HepG2 (cell line): ENCODE measurements around the gene KRTAP1-4. TPM values are rescaled to one million over a fixed set of nuclear protein-coding genes. Genes with fewer than 3 reads are reported as not detected.

Experiments used
- ATAC-seq: fragments of 200-7000 bp; cut with Tn5 transposase; 3 replicates; pipeline ENCODE4 v1.9.1; 2020; ENCODE audit warnings: mild to moderate bottlenecking, moderate library complexity
- BruUV-seq: library from RNA; stranded (reverse); fragments of 400-500 nt; replicated peaks from 2 replicates; lab custom pipeline; 2021; lab: Mats Ljungman, UMichigan
- CTCF ChIA-PET: fragments of 300-600 bp; formaldehyde crosslinking; extraction: SDS; loops from one replicate; lab custom pipeline; 2021; ENCODE audit warnings: low total read pairs, inconsistent platforms, low intra/inter-chr PET ratio; lab: Yijun Ruan, JAX
- POLR2A ChIA-PET: fragments of 350-600 bp; sonication (Branson Sonifier 250); formaldehyde crosslinking; loops from one replicate; lab custom pipeline; 2020; ENCODE audit warnings: antibody characterized with exemption, inconsistent platforms; lab: Yijun Ruan, JAX
- DNase-seq: peaks from one replicate; pipeline ENCODE4 v3.0.0-alpha.2; 2015; ENCODE audit warnings: low spot score
- FAIRE-seq: peaks from 3 replicates; lab custom pipeline; 2011; peaks lifted over from hg19 to GRCh38; lab: Jason Lieb, UNC
- H2AFZ ChIP-seq: one replicate; pipeline ENCODE4 v1.6.1; 2011; ENCODE audit warnings: low read length, inconsistent platforms
- H3K27ac ChIP-seq: fragments of 300-600 bp; 3 replicates; pipeline ENCODE4 v1.8.0; 2011; ENCODE audit warnings: mixed run types, mild to moderate bottlenecking, mixed read lengths, low read length, inconsistent platforms; ENCODE audit not compliant: insufficient read depth; ENCODE audit errors: extremely low read length
- H3K27me3 ChIP-seq, 2 experiments: fragments of 200-600 bp in 1 of 2; 2 replicates in 1 of 2; 3 replicates in 1 of 2; pipeline versions ENCODE4 v1.6.0 to v1.8.0; 2011; ENCODE audit warnings: low read length in 2 of 2, mild to moderate bottlenecking in 2 of 2, moderate library complexity in 2 of 2, inconsistent platforms in 1 of 2; ENCODE audit not compliant: insufficient read depth in 2 of 2, control insufficient read depth in 1 of 2
- H3K36me3 ChIP-seq, 2 experiments: fragments of 200-600 bp in 1 of 2; replicated peaks in 1 of 2; 2 replicates in 1 of 2; 3 replicates in 1 of 2; pipeline versions ENCODE4 v1.5.1 to v1.8.0; 2011; ENCODE audit warnings: low read length in 2 of 2, inconsistent platforms in 1 of 2; ENCODE audit not compliant: insufficient read depth in 2 of 2, control insufficient read depth in 1 of 2
- H3K4me1 ChIP-seq: 2 replicates; pipeline ENCODE4 v1.5.1; 2012; ENCODE audit warnings: low read length, inconsistent platforms; ENCODE audit not compliant: insufficient read depth
- H3K4me2 ChIP-seq: 2 replicates; pipeline ENCODE4 v1.6.0; 2011; ENCODE audit warnings: low read depth, low read length, inconsistent platforms
- H3K4me3 ChIP-seq, 3 experiments: fragments of 200-600 bp in 1 of 3; sonication (generic), shearing (Covaris generic) in 1 of 3; replicated peaks in 1 of 3; 2 replicates each; pipeline ENCODE4 v1.5.1; 2011 to 2016; ENCODE audit warnings: low read length in 3 of 3, inconsistent platforms in 2 of 3, low read depth in 2 of 3, mild to moderate bottlenecking in 2 of 3, control low read depth in 1 of 3, mixed read lengths in 1 of 3; ENCODE audit not compliant: insufficient read depth in 1 of 3
- H3K79me2 ChIP-seq: one replicate; pipeline ENCODE4 v1.6.1; 2011; ENCODE audit warnings: low read length, inconsistent platforms; ENCODE audit not compliant: insufficient read depth
- H3K9ac ChIP-seq: 2 replicates; pipeline ENCODE4 v1.6.0; 2011; ENCODE audit warnings: mild to moderate bottlenecking, low read depth, low read length, inconsistent platforms; ENCODE audit not compliant: insufficient read depth
- H3K9me3 ChIP-seq: 2 replicates; pipeline ENCODE4 v1.5.1; 2012; ENCODE audit warnings: mild to moderate bottlenecking, low read length
- H4K20me1 ChIP-seq: 2 replicates; pipeline ENCODE4 v1.6.0; 2011; ENCODE audit warnings: inconsistent platforms, mild to moderate bottlenecking, low read length, moderate library complexity; ENCODE audit not compliant: insufficient read depth
- DR1 ChIP-seq: sonication (generic); formaldehyde crosslinking; IDR thresholded peaks from 2 replicates; pipeline ENCODE4 v1.8.0; 2021; ENCODE audit warnings: mild to moderate bottlenecking, missing genetic modification reagents, inconsistent platforms
- FOXK2 ChIP-seq: fragments of 450-650 bp; IDR thresholded peaks from 2 replicates; pipeline ENCODE4 v1.6.1; 2016
- GFI1 ChIP-seq: sonication (generic); formaldehyde crosslinking; IDR thresholded peaks from 2 replicates; pipeline ENCODE4 v1.5.0; 2020; ENCODE audit warnings: missing genetic modification reagents, mild to moderate bottlenecking, borderline replicate concordance
- KDM5B ChIP-seq: sonication (generic); formaldehyde crosslinking; IDR thresholded peaks from 2 replicates; pipeline ENCODE4 v1.4.0; 2020; ENCODE audit warnings: missing genetic modification reagents, mild to moderate bottlenecking, borderline replicate concordance
- ONECUT2 ChIP-seq: sonication (generic); formaldehyde crosslinking; IDR thresholded peaks from 2 replicates; pipeline ENCODE4 v1.4.0; 2020; ENCODE audit warnings: missing genetic modification reagents
- PRMT3 ChIP-seq: sonication (generic); formaldehyde crosslinking; IDR thresholded peaks from 2 replicates; pipeline ENCODE4 v1.8.1; 2022; ENCODE audit warnings: low read depth, mild to moderate bottlenecking, moderate library complexity, missing genetic modification reagents, borderline replicate concordance
- ZFAT ChIP-seq: sonication (generic); formaldehyde crosslinking; conservative IDR thresholded peaks from 2 replicates; pipeline ENCODE4 v1.8.1; 2023; ENCODE audit warnings: missing genetic modification reagents, inconsistent platforms
- ZFP1 ChIP-seq: IDR thresholded peaks from 2 replicates; pipeline ENCODE4 v1.6.1; 2016
- ZNF17 ChIP-seq: sonication (generic); formaldehyde crosslinking; IDR thresholded peaks from 2 replicates; pipeline ENCODE4 v1.5.0; 2020; ENCODE audit warnings: mild to moderate bottlenecking, missing genetic modification reagents
- ZNF3 ChIP-seq: IDR thresholded peaks from 2 replicates; pipeline ENCODE4 v1.7.0; 2017; ENCODE audit warnings: inconsistent platforms
- ZNF446 ChIP-seq: sonication (generic); formaldehyde crosslinking; IDR thresholded peaks from 2 replicates; pipeline ENCODE4 v1.5.0; 2020; ENCODE audit warnings: mild to moderate bottlenecking, missing genetic modification reagents
- ZNF557 ChIP-seq: sonication (generic); formaldehyde crosslinking; IDR thresholded peaks from 2 replicates; pipeline ENCODE4 v1.4.0; 2020; ENCODE audit warnings: missing genetic modification reagents
- WGBS: methylation state at CpG from one replicate; pipeline ENCODE4 v1.1.6; 2017; ENCODE audit warnings: low lambda C conversion rate; 5-methylcytosine and 5-hydroxymethylcytosine counted together
- in situ Hi-C: cut with HindIII; loops from 2 replicates; pipeline ENCODE4 v1.10.0; 2017; ENCODE audit warnings: low pct_unique_long_range_greater_than_20kb; ENCODE audit not compliant: extremely low pct_ligation_motif_present
- intact Hi-C: fragments of 100-400 bp; cut with micrococcal nuclease; formaldehyde crosslinking; loops from one replicate; pipeline ENCODE4 v1.10.0; 2022; ENCODE audit not compliant: unreplicated experiment
- polyA plus RNA-seq, 8 experiments: library from polyadenylated mRNA; depleted of rRNA in 3 of 8; stranded (reverse) in 7 of 8; unstranded in 1 of 8; fragments of >200 nt; fragmentation: Illumina TruSeq in 4 of 8; extraction: Trizol in 4 of 8; gene quantifications; 2 replicates each; pipeline versions ENCODE4 v1.2.1 to v1.2.3, GENCODE V29; 2011 to 2016; ENCODE audit warnings: low read depth in 4 of 8, missing spikeins in 1 of 8, mixed read lengths in 1 of 8; ENCODE audit not compliant: insufficient read depth in 1 of 8
- total RNA-seq, 5 experiments: library from RNA; depleted of rRNA; stranded (reverse); fragments of >200 nt; fragmentation: Illumina TruSeq; extraction: Trizol; gene quantifications; 2 replicates each; pipeline ENCODE4 v1.2.3, GENCODE V29; 2016; ENCODE audit warnings: low read depth in 1 of 5
- TF ChIP-seq, protein P1 (sequence below): IDR thresholded peaks from 2 replicates; pipeline ENCODE4 v1.6.1; 2018; ENCODE audit warnings: missing genetic modification reagents, mild to moderate bottlenecking, missing compliant biosample characterization
- TF ChIP-seq, protein P2 (sequence below): sonication (generic); formaldehyde crosslinking; IDR thresholded peaks from 2 replicates; pipeline ENCODE4 v1.4.0; 2020; ENCODE audit warnings: mild to moderate bottlenecking, missing genetic modification reagents
- TF ChIP-seq, protein P3 (sequence below): sonication (generic); formaldehyde crosslinking; IDR thresholded peaks from 2 replicates; pipeline ENCODE4 v1.5.0; 2020; ENCODE audit warnings: mild to moderate bottlenecking, missing genetic modification reagents
- TF ChIP-seq, protein P4 (sequence below): sonication (generic); formaldehyde crosslinking; IDR thresholded peaks from 2 replicates; pipeline ENCODE4 v1.9.0; 2022; ENCODE audit warnings: low read depth, missing genetic modification reagents

Gene KRTAP1-4
- total and polyA plus RNA-seq, 2 of the 13 experiments (the other 11 are each of a cell fraction or from before 2014, with no cell fraction given) = not detected

DNA sequence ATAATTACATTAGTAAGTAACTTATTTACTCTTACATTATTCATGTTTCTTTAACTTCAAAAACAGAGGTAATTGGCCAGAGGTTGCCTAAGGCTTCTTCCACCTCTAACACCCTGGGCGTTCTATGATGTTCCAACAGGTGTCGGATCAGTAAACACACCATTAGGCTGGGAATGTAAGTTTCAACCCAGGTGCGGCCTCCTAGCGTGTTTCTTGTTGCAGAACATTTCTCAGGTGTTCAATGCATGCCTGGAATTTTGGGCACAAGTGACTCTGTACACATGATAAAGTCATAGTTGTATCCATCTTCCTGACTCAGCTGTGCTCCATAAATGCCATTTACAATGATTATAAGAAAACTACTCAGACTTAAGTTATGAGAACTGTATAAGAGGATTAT is 24.0 kb upstream of the KRTAP1-4 start:
- TF ChIP-seq DR1 (CRISPR knock-in tag) (no peak), KDM5B (CRISPR knock-in tag) (no peak), ZNF446 (CRISPR knock-in tag) (no peak), ONECUT2 (no peak), GFI1 (CRISPR knock-in tag) (no peak), ZNF557 (CRISPR knock-in tag) (no peak), PRMT3 (CRISPR knock-in tag) (no peak), ZFAT (CRISPR knock-in tag) (no peak), ZNF17 (CRISPR knock-in tag) (no peak), ZNF3 (no peak), ZFP1 (CRISPR knock-in tag) (no peak), FOXK2 (no peak)
- TF ChIP-seq, protein P1, sequence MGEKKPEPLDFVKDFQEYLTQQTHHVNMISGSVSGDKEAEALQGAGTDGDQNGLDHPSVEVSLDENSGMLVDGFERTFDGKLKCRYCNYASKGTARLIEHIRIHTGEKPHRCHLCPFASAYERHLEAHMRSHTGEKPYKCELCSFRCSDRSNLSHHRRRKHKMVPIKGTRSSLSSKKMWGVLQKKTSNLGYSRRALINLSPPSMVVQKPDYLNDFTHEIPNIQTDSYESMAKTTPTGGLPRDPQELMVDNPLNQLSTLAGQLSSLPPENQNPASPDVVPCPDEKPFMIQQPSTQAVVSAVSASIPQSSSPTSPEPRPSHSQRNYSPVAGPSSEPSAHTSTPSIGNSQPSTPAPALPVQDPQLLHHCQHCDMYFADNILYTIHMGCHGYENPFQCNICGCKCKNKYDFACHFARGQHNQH = no peak
- TF ChIP-seq, protein P2, sequence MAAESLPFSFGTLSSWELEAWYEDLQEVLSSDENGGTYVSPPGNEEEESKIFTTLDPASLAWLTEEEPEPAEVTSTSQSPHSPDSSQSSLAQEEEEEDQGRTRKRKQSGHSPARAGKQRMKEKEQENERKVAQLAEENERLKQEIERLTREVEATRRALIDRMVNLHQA (CRISPR knock-in tag) = no peak
- TF ChIP-seq, protein P3, sequence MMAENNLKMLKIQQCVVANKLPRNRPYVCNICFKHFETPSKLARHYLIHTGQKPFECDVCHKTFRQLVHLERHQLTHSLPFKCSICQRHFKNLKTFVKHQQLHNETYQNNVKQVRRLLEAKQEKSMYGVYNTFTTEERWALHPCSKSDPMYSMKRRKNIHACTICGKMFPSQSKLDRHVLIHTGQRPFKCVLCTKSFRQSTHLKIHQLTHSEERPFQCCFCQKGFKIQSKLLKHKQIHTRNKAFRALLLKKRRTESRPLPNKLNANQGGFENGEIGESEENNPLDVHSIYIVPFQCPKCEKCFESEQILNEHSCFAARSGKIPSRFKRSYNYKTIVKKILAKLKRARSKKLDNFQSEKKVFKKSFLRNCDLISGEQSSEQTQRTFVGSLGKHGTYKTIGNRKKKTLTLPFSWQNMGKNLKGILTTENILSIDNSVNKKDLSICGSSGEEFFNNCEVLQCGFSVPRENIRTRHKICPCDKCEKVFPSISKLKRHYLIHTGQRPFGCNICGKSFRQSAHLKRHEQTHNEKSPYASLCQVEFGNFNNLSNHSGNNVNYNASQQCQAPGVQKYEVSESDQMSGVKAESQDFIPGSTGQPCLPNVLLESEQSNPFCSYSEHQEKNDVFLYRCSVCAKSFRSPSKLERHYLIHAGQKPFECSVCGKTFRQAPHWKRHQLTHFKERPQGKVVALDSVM (CRISPR knock-in tag) = no peak
- TF ChIP-seq, protein P4, sequence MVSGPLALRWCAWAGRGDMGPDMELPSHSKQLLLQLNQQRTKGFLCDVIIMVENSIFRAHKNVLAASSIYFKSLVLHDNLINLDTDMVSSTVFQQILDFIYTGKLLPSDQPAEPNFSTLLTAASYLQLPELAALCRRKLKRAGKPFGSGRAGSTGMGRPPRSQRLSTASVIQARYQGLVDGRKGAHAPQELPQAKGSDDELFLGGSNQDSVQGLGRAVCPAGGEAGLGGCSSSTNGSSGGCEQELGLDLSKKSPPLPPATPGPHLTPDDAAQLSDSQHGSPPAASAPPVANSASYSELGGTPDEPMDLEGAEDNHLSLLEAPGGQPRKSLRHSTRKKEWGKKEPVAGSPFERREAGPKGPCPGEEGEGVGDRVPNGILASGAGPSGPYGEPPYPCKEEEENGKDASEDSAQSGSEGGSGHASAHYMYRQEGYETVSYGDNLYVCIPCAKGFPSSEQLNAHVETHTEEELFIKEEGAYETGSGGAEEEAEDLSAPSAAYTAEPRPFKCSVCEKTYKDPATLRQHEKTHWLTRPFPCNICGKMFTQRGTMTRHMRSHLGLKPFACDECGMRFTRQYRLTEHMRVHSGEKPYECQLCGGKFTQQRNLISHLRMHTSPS = no peak
- H3K4me3 ChIP-seq = no peak overlapping the region
- 95% methylated on average over 4 of the region's 4 CpGs for WGBS
- no peak for FAIRE-seq
- no peaks in the 10 kb centered on the region for H4K20me1 ChIP-seq
- H3K9me3 ChIP-seq = no peaks in the 10 kb centered on the region
- POLR2A ChIA-PET = no interaction called here
- CTCF ChIA-PET = no interaction called here
- no peak for DNase-seq
- no peaks in the 10 kb centered on the region for H3K27me3 ChIP-seq
- in situ Hi-C loops (loop anchor here (10.0 kb wide), 1 partner anchor 99 kb away; no protein-coding TSS in a partner anchor), intact Hi-C loops (no loop called here)
- no peak for ATAC-seq
- H3K79me2 ChIP-seq = no peaks in the 10 kb centered on the region
- H3K27ac ChIP-seq = no peak overlapping the region
- no peaks in the 10 kb centered on the region for H3K36me3 ChIP-seq
- no peak overlapping the region for H3K4me2 ChIP-seq
- BruUV-seq = no TSS peak
- H3K9ac ChIP-seq = no peak overlapping the region
- peaks cover 15% of the 10 kb centered on the region for H3K4me1 ChIP-seq
- H2AFZ ChIP-seq = no peak overlapping the region
